OCI-LY1 (cell line): ENCODE data around the gene DLGAP3.
A peak's percentile ranks its signal among the peaks of the same experiment; 100 is the strongest.

ENCODE experiments used
- H2AFZ ChIP-seq: fragments of 200-600 bp; sonication (generic), shearing (Covaris generic); 2 replicates; pipeline ENCODE4 v1.6.0; 2014; ENCODE audit warnings: antibody characterized with exemption, mild to moderate bottlenecking, low read length
- H3F3A ChIP-seq: fragments of 200-600 bp; sonication (generic), shearing (Covaris generic); 2 replicates; pipeline ENCODE4 v1.6.0; 2014; ENCODE audit warnings: mild to moderate bottlenecking, antibody characterized with exemption, low read length, moderate library complexity; ENCODE audit not compliant: insufficient read depth
- H3K27ac ChIP-seq: fragments of 200-600 bp; sonication (generic); 2 replicates; pipeline ENCODE4 v1.5.1; 2014; ENCODE audit warnings: low read length, mixed run types, mild to moderate bottlenecking, low read depth; ENCODE audit not compliant: poor library complexity, severe bottlenecking
- H3K27me3 ChIP-seq: fragments of 200-600 bp; sonication (generic); 2 replicates; pipeline ENCODE4 v1.6.0; 2014; ENCODE audit warnings: antibody characterized with exemption, mild to moderate bottlenecking, low read length, moderate library complexity; ENCODE audit not compliant: insufficient read depth
- H3K36me3 ChIP-seq: fragments of 200-600 bp; sonication (generic); 2 replicates; pipeline ENCODE4 v1.6.1; 2014; ENCODE audit warnings: mild to moderate bottlenecking, antibody characterized with exemption, low read length, moderate library complexity, mixed read lengths; ENCODE audit not compliant: insufficient read depth
- H3K4me1 ChIP-seq: fragments of 200-600 bp; sonication (generic); 2 replicates; pipeline ENCODE4 v1.5.1; 2014; ENCODE audit warnings: mild to moderate bottlenecking, low read length, moderate library complexity; ENCODE audit not compliant: insufficient read depth, severe bottlenecking
- H3K4me2 ChIP-seq: fragments of 200-600 bp; sonication (generic), shearing (Covaris generic); 2 replicates; pipeline ENCODE4 v1.6.1; 2014; ENCODE audit warnings: low read length
- H3K4me3 ChIP-seq: fragments of 200-600 bp; sonication (generic); 2 replicates; pipeline ENCODE4 v1.5.1; 2014; ENCODE audit warnings: low read length, low read depth, mild to moderate bottlenecking, mixed read lengths; ENCODE audit not compliant: poor library complexity, severe bottlenecking
- H3K79me2 ChIP-seq: fragments of 200-600 bp; shearing (Covaris generic); 2 replicates; pipeline ENCODE4 v1.6.1; 2016; ENCODE audit warnings: mixed run types, low read length, mixed read lengths; ENCODE audit not compliant: insufficient read depth
- H3K9ac ChIP-seq: fragments of 200-600 bp; sonication (generic), shearing (Covaris generic); 2 replicates; pipeline ENCODE4 v1.6.1; 2014; ENCODE audit warnings: mild to moderate bottlenecking, low read length, mixed read lengths
- H3K9me2 ChIP-seq: fragments of 200-600 bp; sonication (generic), shearing (Covaris generic); 2 replicates; pipeline ENCODE4 v1.6.1; 2014; ENCODE audit warnings: low read depth, mild to moderate bottlenecking, low read length, mixed read lengths
- H3K9me3 ChIP-seq: fragments of 200-600 bp; shearing (Covaris generic); 2 replicates; pipeline ENCODE4 v1.6.1; 2014; ENCODE audit warnings: low read length, mixed read lengths
- H4K20me1 ChIP-seq: fragments of 200-600 bp; sonication (generic), shearing (Covaris generic); 2 replicates; pipeline ENCODE4 v1.6.0; 2016; ENCODE audit warnings: mild to moderate bottlenecking, low read length; ENCODE audit not compliant: insufficient read depth
- EZH2 ChIP-seq: fragments of 200-600 bp; sonication (generic), shearing (Covaris generic); IDR thresholded peaks from 2 replicates; pipeline ENCODE4 v1.8.0; 2017; ENCODE audit warnings: borderline replicate concordance, mixed run types, mild to moderate bottlenecking, antibody characterized with exemption, low read length, moderate library complexity, mixed read lengths
- TF ChIP-seq, protein P1 (sequence below): fragments of 200-600 bp; sonication (generic), shearing (Covaris generic); IDR thresholded peaks from 2 replicates; pipeline ENCODE4 v1.5.1; 2017; ENCODE audit warnings: mild to moderate bottlenecking, antibody characterized with exemption, low read length, moderate library complexity, mixed read lengths

Gene DLGAP3

DNA sequence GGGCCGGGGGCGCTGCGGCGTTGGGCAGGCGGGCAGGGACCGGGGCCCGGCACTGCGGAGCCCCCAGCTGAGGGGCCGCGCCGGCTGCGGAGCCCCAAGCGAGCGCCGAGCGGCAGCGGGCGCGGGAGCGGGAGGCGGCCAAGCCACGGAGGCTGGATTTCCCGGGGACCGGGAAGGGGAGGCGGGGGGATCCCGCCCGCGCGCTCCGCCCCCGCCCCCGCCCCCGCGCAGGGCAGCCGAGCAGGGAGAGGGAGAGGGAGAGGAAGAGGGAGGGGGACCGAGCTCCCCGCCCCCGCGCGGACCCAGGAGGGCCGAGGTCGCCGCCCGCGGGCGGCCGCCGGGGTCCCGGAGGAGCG lies at the start of gene DLGAP3:
TSS of gene DLGAP3 (minus strand) at position 154 of the 356 bp plus-strand sequence. CDS start 24,267 bp downstream, outside the sequence.
- Histone ChIP-seq H3K9me3 (no peaks in the 10 kb centered on the region), H3K9me2 (no peaks in the 10 kb centered on the region), H3K9ac (peak within 1 kb of the TSS; percentile 48; the same call in 1 of the 2 replicates), H3K27me3 (no peaks in the 10 kb centered on the region), H3K36me3 (no peaks in the 10 kb centered on the region), H3K79me2 (no peaks in the 10 kb centered on the region), H3K4me1 (peaks cover 10% of the 10 kb centered on the region), H3F3A (no peaks in the 10 kb centered on the region), H4K20me1 (no peaks in the 10 kb centered on the region), H3K27ac (no peak within 1 kb of the TSS), H3K4me3 (peak within 1 kb of the TSS; percentile 63), H3K4me2 (peak within 1 kb of the TSS; percentile 85), H2AFZ (no peak within 1 kb of the TSS)
- TF ChIP-seq EZH2 = no peak
- TF ChIP-seq, protein P1, sequence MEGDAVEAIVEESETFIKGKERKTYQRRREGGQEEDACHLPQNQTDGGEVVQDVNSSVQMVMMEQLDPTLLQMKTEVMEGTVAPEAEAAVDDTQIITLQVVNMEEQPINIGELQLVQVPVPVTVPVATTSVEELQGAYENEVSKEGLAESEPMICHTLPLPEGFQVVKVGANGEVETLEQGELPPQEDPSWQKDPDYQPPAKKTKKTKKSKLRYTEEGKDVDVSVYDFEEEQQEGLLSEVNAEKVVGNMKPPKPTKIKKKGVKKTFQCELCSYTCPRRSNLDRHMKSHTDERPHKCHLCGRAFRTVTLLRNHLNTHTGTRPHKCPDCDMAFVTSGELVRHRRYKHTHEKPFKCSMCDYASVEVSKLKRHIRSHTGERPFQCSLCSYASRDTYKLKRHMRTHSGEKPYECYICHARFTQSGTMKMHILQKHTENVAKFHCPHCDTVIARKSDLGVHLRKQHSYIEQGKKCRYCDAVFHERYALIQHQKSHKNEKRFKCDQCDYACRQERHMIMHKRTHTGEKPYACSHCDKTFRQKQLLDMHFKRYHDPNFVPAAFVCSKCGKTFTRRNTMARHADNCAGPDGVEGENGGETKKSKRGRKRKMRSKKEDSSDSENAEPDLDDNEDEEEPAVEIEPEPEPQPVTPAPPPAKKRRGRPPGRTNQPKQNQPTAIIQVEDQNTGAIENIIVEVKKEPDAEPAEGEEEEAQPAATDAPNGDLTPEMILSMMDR = no peak

GRCh38 chr1:34978921-34979320 lies 49.5 kb upstream of the DLGAP3 start:
- Histone ChIP-seq H3K36me3 (peaks cover 13% of the 10 kb centered on the region), H3K4me1 (peaks cover 17% of the 10 kb centered on the region), H2AFZ (no peak overlapping the region), H3K79me2 (no peaks in the 10 kb centered on the region), H3K4me3 (no peak overlapping the region), H3K9me2 (no peaks in the 10 kb centered on the region), H3K27me3 (no peaks in the 10 kb centered on the region), H3K9me3 (no peaks in the 10 kb centered on the region), H3K27ac (no peak overlapping the region), H3K9ac (no peak overlapping the region), H4K20me1 (no peaks in the 10 kb centered on the region), H3K4me2 (no peak overlapping the region), H3F3A (no peaks in the 10 kb centered on the region)
- no peak for TF ChIP-seq EZH2
- TF ChIP-seq, protein P1 = no peak

- peaks cover 7% of the 10 kb centered on the region for H3K4me1 ChIP-seq
- H3K27me3 ChIP-seq = no peaks in the 10 kb centered on the region
- H3F3A ChIP-seq = no peaks in the 10 kb centered on the region
- no peak overlapping the region for H2AFZ ChIP-seq
- H3K4me3 ChIP-seq = no peak overlapping the region
- H3K36me3 ChIP-seq = peaks cover 13% of the 10 kb centered on the region
- no peak overlapping the region for H3K4me2 ChIP-seq
- H3K27ac ChIP-seq = no peak overlapping the region
- no peak for TF ChIP-seq EZH2
- no peaks in the 10 kb centered on the region for H3K9me2 ChIP-seq
- H3K9me3 ChIP-seq = no peaks in the 10 kb centered on the region
- H3K9ac ChIP-seq = no peak overlapping the region
- no peaks in the 10 kb centered on the region for H4K20me1 ChIP-seq
- H3K79me2 ChIP-seq = no peaks in the 10 kb centered on the region
Measured at GRCh38 chr1:34977858-34978257, 48.4 kb upstream of the DLGAP3 start.

- TF ChIP-seq, protein P1 = no peak
- TF ChIP-seq EZH2 = no peak
- H3K4me1 ChIP-seq = peaks cover 7% of the 10 kb centered on the region
- H3K79me2 ChIP-seq = no peaks in the 10 kb centered on the region
- no peak overlapping the region for H3K9ac ChIP-seq
- H3K9me3 ChIP-seq = no peaks in the 10 kb centered on the region
- no peak overlapping the region for H3K4me2 ChIP-seq
- H2AFZ ChIP-seq = no peak overlapping the region
- H3K9me2 ChIP-seq = no peaks in the 10 kb centered on the region
- no peak overlapping the region for H3K4me3 ChIP-seq
- H3K36me3 ChIP-seq = peaks cover 12% of the 10 kb centered on the region
- no peak overlapping the region for H3K27ac ChIP-seq
- no peaks in the 10 kb centered on the region for H3K27me3 ChIP-seq
- H3F3A ChIP-seq = no peaks in the 10 kb centered on the region
- H4K20me1 ChIP-seq = no peaks in the 10 kb centered on the region
Measured at GRCh38 chr1:34977210-34977471, 47.7 kb upstream of the DLGAP3 start.
